ENCODE measurements around the gene CREBZF.
"Not testable (repeated sequence)": the region's sequence is repeated elsewhere in the genome, so short reads cannot be mapped to it uniquely, and the experiment has no call there.

Gene CREBZF

DNA sequence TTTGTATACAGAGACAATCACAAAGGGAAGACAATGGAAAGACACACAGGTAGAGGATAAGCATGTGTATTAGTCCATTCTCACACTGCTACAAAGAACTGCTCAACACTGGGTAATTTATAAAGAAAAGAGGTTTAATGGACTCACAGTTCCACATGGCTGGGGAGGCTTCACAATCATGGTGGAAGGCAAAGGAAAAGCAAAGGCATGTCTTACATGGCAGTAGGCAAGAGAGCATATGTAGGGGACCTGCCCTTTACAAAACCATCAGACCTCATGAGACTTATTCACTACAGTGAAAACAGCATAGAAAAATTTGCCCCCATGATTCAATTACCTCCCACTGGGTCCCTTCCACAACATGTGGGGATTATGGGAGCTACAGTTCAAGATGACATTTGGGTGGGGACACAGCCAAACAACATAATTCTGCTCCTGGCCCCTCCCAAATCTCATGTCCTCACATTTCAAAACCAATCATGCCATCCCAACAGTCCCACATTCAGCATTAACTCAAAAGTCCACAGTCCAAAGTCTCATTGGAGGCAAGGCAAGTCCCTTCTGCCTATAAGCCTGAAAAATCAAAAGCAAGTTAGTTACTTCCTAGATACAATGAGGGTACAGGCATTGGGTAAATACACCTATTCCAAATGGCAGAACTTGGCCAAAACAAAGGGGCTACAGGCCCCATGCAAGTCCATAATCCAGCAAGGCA lies 6.2 kb upstream of the CREBZF start:
- DNase-seq (ENCODE audit: low spot score) = not testable (repeated sequence)

DNA sequence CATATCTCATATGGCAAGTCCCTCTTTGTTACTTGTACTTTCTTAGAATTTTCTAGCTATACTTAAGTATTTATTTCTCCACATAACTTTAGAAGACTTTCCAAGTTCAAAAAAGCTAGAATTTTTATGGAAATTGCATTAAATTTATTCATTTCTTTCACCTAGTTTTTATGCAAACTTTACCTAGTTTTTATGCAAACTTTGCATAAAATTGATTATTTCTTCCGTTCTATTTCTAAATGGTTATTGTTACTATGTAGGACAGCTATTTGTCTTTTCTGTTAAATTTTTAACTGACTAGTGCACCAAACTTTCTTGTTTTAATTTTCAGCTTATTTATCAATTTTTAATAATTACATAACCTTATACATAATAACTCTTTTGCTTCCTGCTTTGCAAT lies 3.2 kb upstream of the CREBZF start:
- DNase-seq (ENCODE audit: low spot score) = no peak

DNA sequence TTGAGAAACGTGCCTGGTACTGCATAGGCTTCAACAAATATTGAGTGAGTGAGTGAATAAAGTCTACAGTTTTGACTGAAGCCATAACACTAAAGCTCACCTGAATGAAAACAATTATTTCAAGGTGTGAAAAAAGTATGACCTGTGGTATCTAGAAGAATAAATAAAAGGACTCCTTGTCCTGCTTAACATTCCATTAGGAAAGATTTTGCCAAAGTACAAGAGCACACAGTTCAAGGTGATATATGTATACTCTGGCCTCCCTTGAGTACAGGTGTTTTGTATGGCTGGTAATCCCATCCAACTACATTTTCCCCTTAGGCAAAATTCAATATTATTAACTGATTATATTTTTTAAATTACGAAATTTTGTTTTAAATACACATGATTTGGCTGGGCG lies 1.8 kb upstream of the CREBZF start:
- no peak for DNase-seq (ENCODE audit: low spot score)

DNA sequence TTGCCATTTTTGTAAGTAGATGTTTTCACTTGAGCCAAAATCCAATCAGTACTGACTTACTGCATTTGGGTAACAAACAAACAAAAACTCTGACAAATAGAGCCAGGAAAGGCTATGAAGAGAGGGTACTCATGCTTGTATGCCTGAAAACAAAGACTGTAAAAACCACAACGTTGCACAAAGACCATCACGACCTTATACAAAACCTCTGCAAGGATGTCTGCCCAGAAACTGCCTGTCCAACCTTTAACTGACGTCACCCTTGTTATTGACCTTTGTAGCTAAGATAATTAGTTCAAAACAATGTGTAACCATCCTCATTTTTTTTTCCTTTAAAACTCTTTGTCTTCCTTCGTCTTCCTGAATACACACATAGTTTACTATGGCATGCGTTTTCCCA lies 804 bp upstream of the CREBZF start:
- DNase-seq (ENCODE audit: low spot score) = no peak

DNA sequence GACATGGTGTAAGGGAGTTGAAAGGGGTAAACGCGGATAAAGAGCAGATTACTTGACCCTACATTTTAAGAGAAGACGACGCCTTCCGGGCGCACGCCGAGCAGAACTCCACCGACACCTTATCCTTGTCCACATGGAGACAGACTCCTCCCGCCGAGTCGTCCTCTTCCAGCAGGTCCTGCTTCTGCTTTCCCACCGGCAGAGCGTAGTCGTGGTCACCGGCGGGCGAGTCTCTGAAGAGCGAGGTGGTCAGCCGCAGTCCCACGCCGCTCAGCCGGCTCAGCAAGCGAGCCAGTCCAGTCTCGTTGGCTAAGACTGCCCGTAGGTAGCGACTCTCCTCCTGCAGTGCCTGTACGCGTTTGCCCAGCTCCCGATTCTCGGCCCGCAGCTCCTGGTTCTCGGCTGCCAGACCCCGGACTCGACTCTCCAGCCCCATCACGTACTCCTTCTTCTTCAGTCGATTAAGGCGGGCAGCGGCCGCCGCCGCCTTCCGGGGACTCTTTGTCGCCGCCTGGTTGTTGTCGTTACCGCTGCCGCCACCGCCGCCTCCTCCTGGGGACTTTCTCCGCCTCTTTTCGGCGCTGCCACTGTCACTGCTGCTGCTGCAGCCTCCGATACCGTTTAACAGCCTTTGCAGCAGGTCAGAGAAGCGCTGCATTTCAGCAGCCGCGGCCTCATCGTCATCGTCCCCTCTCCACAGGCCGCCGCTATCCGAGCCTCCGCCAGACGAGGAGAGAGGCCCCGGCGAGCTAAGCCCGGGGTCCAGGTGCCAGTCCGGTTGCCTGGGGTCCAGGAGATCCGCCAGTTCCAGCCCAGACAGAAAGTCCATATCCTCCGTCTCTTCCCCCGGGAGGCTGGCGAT lies 945 bp downstream of the CREBZF start:
- peak; percentile 70 for DNase-seq (ENCODE audit: low spot score)

DNA sequence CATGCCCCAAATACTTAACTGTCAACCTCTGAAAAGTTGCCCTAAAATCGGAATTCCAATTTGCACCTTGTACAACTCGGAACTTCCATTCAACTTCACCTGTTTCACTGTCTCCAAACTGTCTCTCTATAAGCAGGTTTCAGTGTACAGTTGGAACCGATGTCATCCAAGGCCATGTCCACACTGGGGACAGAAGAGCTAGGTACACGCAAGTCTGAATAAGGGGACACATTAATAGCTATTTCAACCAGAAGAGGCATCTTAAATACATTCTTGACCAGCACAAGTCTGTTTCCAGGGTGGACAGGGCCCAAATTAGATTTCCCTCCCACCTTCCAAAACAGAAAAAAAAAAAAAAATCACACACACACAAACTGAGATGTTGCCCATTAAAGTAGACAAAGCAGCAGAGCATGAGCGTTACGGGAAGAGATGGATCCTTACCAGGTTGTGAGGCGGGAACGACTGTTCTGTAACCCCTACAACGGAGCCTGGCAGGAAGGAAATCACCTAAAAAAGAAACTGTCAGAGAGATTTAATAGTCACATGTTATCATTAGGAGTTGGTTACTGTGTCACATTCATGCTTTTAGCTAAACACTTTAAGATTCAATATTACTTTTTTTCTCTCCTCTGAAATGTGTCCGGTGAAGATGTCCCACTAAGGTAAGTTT lies 1.7 kb downstream of the CREBZF start:
- no peak for DNase-seq (ENCODE audit: low spot score)

DNA sequence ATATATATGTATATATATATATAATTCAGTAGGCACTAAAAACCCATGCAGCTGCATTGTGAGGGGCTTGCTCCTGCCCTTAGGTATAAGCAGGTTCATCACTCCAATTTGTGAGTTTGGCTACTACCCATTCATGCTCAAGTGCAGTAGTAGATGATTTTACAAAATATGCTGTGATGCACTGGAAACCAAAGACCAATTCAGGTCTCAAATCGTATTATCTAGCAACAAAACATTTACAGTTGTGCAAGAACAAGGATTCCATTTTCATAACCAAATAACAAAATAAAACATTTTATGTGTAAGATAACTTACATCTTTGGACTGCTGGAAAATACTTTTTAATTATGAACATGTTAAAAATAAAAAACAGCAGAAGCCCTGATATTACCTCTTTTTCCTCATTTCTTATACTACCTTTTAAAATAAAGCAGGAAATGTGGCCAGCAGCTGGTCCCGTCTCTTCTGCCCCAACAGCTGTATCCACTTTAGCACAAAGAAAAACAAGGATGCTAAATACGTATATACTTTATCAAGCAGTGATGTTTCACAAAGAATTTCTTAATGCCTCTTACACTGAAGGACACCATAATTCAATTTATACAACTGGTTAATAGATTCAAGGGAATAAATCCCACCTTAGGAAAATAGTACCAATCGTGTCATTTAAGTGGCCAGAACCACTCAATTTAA lies 2.8 kb downstream of the CREBZF start:
- no peak for DNase-seq (ENCODE audit: low spot score)

DNA sequence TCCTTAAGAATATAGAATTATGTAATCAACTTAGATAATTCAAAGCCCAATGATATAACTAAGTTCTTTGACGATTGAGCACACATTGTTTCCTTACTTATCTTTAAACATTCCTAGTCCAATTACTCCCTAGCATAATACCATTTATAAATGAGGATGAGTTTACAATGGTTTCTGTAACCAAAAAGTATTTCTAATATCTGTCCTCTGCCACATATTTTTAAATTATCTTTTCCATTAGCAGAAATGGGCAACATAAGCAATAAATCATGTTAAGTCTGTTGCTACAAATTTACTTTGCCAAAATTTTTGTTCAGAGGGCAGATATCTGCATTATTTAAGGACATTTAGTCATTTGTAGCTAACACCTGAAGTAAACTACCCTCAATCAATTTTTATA lies 6.7 kb downstream of the CREBZF start:
- DNase-seq (ENCODE audit: low spot score) = no peak

DNA sequence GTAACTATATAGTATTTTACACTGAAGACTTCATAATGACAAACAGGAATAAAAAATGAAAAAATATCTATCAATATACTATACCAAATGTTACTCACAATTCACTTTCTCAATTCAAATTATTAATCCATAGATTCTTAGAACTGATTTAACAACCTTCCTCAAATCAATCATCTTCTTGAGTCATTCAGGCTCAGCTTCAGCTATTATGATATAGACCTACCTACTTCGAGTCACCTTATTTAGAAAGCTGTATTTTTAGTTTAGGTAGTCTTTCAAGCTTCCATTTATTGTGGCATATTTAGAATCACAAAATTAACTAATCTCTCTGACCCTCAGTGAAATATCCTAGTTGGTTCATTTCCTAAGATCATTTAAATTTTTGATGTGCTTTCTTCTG lies 8.2 kb downstream of the CREBZF start:
- DNase-seq (ENCODE audit: low spot score) = no peak

DNA sequence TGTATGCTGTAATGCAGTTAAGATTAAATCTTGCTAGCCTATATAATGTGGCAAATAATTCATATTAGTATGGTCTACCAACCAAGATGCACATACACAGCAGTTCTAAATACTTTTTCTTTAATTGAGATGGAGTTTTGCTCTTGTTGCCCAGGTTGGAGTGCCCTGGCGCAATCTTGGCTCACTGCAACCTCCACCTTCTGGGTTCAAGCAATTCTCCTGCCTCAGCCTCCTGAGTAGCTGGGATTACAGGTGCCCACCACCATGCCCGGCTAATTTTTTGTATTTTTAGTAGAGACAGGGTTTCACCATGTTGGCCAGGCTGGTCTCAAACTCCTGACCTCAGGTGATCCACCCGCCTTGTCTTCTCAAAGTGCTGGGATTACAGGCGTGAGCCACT lies 10.6 kb downstream of the CREBZF start:
- not testable (repeated sequence) for DNase-seq (ENCODE audit: low spot score)

DNA sequence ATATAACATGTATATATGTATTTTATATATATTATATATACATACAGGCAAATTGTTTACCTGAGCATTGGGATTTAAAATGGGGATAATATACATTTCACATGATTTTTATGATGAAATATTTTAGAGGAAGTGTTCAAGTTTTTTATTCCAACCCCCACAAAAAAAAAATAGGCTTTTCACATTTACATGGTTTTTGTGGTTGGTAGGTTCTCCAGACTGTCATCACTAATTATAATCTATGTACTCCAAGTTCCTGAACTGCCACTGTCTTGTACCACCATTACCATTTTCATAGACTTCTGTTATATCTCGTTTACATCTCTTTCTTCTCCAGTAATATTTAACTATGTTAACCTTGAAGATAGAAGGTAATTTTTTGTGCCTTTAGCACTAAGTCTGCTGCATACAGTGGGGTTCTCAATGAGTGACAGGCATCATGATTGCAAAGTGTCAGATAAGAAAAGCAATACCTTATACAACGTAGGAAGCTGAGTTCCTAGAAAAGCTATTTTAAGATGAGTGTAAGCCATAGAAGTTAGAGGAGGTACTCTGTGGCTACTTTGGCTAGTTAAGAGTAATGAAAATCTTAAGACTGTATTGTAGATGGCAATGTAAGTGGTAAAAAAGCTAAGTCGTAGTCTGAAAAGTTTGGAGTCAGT lies 12.0 kb downstream of the CREBZF start:
- no peak for DNase-seq (ENCODE audit: low spot score)

DNA sequence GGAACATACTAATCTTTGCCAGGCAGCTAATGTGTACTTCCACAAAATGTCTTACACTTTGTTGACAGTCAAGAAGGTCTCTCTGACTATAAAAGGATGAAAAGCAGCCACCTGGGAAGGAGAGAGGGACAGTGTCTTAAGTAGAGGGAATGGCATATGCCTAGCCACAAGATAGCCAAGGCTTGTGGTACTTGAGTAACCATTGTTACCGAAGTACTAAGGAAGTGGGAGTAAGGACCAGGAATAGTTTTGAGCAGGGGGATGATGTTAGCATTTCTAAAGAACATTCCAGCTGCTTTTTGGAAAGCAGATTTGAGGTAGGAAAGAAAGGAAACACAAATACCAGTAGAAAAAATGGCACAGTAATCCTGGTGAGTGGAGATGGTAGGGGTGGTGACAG lies 13.8 kb downstream of the CREBZF start:
- no peak for DNase-seq (ENCODE audit: low spot score)

DNA sequence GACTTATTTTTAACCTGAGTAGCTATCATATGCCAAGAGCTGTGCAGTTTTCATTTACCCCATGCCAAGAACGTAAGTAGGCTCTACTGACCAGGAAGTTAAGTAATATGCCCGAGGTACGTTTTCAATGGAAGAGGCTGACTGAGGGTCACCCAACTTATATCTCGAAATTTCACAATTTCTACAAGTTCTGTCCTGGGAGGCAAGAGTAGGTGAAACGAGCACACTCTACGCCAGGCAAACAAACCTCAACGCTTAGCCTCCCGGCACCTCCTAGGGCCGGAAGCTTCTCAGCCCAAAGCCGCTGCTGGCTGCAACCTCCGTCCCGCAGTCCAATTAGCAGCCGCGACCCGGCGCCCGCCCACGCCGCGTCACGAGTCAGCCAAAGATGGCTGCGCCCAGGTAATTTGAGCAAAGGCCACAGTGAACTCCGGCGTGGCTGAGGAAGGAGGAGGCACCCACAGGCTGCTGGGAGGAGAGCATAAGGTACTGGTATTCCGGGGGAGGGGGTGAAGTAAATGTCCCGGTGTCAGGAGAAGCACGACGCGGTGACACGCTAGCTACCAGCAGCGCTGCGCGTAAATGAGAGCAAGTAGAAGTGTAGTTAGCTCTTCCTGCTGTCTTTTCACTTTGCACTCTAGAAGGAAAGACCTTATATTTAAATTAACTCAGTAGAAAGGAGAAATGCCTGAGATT lies 17.2 kb downstream of the CREBZF start, which contains the start of gene TMEM126A:
TMEM126A (plus strand) TSS at position 364 of the 696 bp plus-strand sequence. CDS start 2,289 bp downstream, outside the sequence.
- peak; percentile 92 for DNase-seq (ENCODE audit: low spot score)

DNA sequence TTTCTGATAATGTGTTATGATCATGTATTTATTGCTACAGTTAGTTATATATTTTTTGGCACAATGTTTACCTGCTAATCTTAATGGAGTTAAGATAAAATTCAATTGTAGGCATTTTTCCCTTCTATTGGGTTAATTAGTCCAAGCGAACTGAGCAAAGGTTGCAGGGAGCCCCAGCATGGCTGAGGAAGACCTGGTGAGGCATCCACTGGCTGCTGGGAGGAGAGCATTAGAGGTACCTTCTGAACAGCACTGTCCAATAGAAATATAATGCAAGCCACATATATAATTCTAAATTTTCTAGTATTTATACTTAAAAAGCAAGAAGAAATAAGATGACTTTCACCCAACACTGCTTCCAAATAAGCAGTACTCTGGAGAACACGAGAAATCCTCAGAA lies 17.9 kb downstream of the CREBZF start:
- no peak for DNase-seq (ENCODE audit: low spot score)

DNA sequence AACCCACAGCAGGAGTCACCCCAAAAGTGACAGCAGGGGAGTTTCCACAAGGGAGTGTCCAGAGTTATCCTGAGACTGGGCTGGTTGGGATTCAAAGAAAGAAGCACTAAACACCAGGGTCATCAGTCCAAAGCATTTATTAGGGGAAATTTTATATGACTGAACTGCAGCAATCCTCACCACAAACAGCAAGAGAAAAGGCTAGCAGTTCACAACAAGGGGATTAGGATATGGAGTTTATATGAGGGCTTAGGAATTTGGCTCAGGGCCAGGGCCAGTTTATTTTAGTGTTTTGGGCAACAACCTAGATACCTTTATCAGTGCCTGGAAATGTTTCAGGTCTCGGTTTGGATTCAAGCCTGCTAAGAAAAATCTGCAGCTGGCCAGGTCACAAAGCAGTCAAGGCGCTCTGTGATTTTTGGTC lies 21.7 kb downstream of the CREBZF start:
- no peak for DNase-seq (ENCODE audit: low spot score)

DNA sequence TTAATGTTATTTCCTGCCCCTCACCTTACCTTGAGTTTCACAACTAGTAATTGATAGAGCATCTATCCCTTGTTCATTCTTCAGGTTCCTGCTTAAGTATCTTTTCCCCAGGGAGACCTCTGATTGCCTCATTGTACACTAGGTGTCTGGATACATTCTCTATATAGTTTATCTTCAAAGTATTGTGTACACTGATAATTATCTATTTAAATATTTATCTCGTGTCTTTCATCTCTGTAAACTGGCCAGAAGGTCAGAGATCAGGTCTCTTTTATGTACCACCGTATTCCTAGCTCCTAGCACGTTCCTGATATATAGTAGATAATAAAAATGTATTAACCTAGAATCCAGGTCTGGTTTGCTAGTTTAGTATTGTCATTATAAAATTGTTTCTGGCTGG lies 30.2 kb downstream of the CREBZF start:
- no peak for DNase-seq (ENCODE audit: low spot score)

DNA sequence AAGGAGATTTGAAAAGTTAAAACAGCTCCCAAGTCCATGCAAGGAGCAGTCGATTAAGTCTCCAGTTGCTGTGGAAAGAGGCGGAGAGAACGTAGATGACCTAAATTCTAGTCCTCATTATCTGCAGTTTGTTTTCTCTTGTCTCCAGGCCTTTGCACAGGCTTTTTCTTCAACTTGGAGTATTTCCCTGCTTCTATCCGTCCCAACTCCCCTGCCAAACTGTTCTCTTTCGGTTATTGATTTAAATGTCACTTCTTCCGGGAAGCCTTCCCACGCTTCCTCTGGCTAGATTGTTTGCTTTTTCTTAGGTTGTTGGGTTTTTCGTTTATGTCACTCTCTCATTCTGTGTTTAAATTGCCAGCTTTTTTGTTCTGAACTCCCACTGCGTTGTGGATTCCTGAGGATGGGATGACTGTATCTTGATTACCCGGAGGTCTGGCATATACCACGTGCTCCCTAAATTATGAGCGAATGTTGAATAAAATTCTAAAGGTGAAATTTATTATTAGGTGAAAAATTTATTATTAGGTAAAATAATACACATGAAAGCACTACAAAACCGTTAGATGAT lies 36.1 kb downstream of the CREBZF start:
- peak; percentile 10 for DNase-seq (ENCODE audit: low spot score)

DNA sequence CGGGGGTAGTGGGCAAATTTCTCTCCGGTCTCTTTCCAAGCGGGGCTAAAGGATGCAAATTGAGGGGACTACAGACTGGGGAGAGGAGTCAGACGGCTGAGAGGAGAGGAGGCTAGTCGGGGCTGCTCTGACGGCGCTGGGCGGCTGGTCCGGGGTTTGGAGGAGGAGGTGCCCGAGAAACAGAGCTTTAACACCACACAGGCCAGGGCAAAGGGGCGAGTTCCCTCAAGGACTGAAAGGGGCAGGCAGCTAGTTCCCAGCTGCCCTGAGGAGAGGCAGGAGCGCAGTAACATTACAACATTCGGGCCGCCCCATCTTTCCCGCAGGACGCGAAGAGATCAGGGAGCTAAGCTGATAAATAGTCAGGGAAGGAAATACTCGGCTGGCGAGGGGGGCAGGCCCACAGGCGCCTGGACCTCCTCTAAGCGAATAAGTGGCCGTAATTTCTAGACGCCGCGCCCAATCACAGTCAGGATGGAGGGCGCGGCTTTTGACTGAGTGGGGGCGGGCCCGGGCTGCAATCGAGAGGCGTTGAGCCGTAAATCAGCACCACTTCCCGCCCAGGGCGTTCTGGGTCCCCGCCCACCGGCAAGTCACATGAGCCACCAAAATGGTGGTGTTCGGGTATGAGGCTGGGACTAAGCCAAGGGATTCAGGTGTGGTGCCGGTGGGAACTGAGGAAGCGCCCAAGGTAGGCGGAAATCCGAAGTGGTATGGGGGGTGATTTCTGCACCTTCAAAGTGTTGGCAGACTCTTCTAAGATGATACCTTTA lies 36.7 kb downstream of the CREBZF start, which contains the start of gene TMEM126B:
TMEM126B (plus strand) TSS at position 596 of the 773 bp plus-strand sequence; CDS start at position 611, 15 bp downstream.
- DNase-seq (ENCODE audit: low spot score) = peak; percentile 96

DNA sequence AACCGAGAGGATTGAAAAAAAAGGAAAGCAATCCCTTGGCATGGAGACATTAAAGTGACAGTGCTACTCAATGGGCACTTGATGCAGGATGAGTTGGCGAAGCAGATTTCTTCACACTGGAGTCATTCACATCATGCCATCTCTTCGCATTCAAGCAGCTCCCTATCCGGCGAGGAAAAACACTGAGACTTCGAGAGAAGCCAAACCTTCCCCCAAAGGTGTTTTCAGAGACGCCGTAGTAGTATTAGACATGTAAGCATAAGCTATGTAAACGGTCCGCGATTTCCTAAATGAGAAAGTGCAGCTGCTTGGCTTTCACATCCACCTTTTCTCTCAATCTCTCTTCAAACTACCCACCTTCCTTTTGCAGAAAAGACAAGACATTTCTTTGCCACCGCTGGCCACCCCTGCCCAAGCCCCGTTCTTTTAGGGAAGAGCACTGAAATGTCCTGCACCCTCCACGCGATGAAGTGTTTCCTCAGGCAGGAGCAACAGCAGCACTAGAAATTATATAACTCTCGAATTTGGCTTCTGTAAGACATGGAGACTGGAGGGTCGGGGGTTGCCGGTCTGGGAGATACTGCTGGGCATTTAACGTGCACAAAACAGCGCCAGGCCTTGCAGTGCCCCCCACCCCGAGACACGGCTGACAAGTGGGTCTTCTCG lies 37.5 kb downstream of the CREBZF start, which contains the start of gene DLG2:
DLG2 (minus strand) TSS at position 13 of the 666 bp plus-strand sequence.
- peak; percentile 57 for DNase-seq (ENCODE audit: low spot score)
